Measurements from ENCODE around the gene PCDH15. TPM values are rescaled to one million over a fixed set of nuclear protein-coding genes. Genes with fewer than 3 reads are reported as not detected.

PCDH15 gene
- total and polyA plus RNA-seq, 2 of the 13 experiments (the other 11 are each of a cell fraction or from before 2014, with no cell fraction given) = not detected

- Histone ChIP-seq H3K36me3 (replicated peaks in 1 of 2; ENCODE audit: control insufficient read depth in 1 of 2, insufficient read depth in 2 of 2, low read length in 2 of 2) (no peaks in the 10 kb centered on the region), H3K79me2 (ENCODE audit: insufficient read depth, low read length) (no peaks in the 10 kb centered on the region), H3K27ac (ENCODE audit: extremely low read length, insufficient read depth, low read length) (no peak overlapping the region), H4K20me1 (ENCODE audit: insufficient read depth, low read length) (no peaks in the 10 kb centered on the region), H3K4me1 (ENCODE audit: insufficient read depth, low read length) (no peaks in the 10 kb centered on the region), H3K4me2 (ENCODE audit: low read depth, low read length) (no peak overlapping the region), H3K27me3 (ENCODE audit: control insufficient read depth in 1 of 2, insufficient read depth in 2 of 2, low read length in 2 of 2) (no peaks in the 10 kb centered on the region), H3K9ac (ENCODE audit: insufficient read depth, low read depth, low read length) (no peak overlapping the region), H3K4me3 (replicated peaks in 1 of 3; ENCODE audit: insufficient read depth in 1 of 3, low read depth in 2 of 3, low read length in 3 of 3) (no peak overlapping the region), H2AFZ (ENCODE audit: low read length) (no peak overlapping the region), H3K9me3 (ENCODE audit: low read length) (peaks cover 15% of the 10 kb centered on the region)
- ATAC-seq (no peak), DNase-seq (ENCODE audit: low spot score) (no peak), FAIRE-seq (no peak)
- intact Hi-C loops (cut with micrococcal nuclease; ENCODE audit: unreplicated experiment) (no loop called here), in situ Hi-C loops (cut with HindIII; ENCODE audit: extremely low pct_ligation_motif_present, low pct_unique_long_range_greater_than_20kb) (no loop called here)
- ChIA-PET CTCF (ENCODE audit: low intra/inter-chr PET ratio, low total read pairs) (no interaction called here), POLR2A (no interaction called here)
- 0% methylated on average over 4 of the region's 4 CpGs for WGBS (ENCODE audit: low lambda C conversion rate)
- BruUV-seq (replicated peaks) = no TSS peak
- TF ChIP-seq TARDBP (CRISPR knock-in tag; IDR thresholded peaks at IDR 0.05) (no peak), ZNF660 (CRISPR knock-in tag; IDR thresholded peaks at IDR 0.05; ENCODE audit: borderline replicate concordance, low read depth) (no peak), ZBTB2 (CRISPR knock-in tag; IDR thresholded peaks at IDR 0.05; ENCODE audit: low read depth) (no peak), MTF2 (CRISPR knock-in tag; IDR thresholded peaks at IDR 0.05; ENCODE audit: borderline replicate concordance) (no peak), ZNF543 (CRISPR knock-in tag; IDR thresholded peaks at IDR 0.05) (no peak), ZNF572 (CRISPR knock-in tag; IDR thresholded peaks at IDR 0.05) (no peak), ZMYM4 (CRISPR knock-in tag; IDR thresholded peaks at IDR 0.05) (no peak)
These were observed 566.2 kb downstream of the PCDH15 start for GRCh38 chr10:54234832-54235231.

- in situ Hi-C loops (cut with HindIII; ENCODE audit: extremely low pct_ligation_motif_present, low pct_unique_long_range_greater_than_20kb) (no loop called here), intact Hi-C loops (cut with micrococcal nuclease; ENCODE audit: unreplicated experiment) (no loop called here)
- no peaks in the 10 kb centered on the region for H3K27me3 ChIP-seq (ENCODE audit: control insufficient read depth in 1 of 2, insufficient read depth in 2 of 2, low read length in 2 of 2)
- H3K4me2 ChIP-seq (ENCODE audit: low read depth, low read length) = no peak overlapping the region
- H3K27ac ChIP-seq (ENCODE audit: extremely low read length, insufficient read depth, low read length) = no peak overlapping the region
- H4K20me1 ChIP-seq (ENCODE audit: insufficient read depth, low read length) = no peaks in the 10 kb centered on the region
- H3K9ac ChIP-seq (ENCODE audit: insufficient read depth, low read depth, low read length) = no peak overlapping the region
- ChIA-PET POLR2A (no interaction called here), CTCF (ENCODE audit: low intra/inter-chr PET ratio, low total read pairs) (no interaction called here)
- no peak for FAIRE-seq
- no peaks in the 10 kb centered on the region for H3K9me3 ChIP-seq (ENCODE audit: low read length)
- no peak overlapping the region for H2AFZ ChIP-seq (ENCODE audit: low read length)
- H3K79me2 ChIP-seq (ENCODE audit: insufficient read depth, low read length) = no peaks in the 10 kb centered on the region
- no peak overlapping the region for H3K4me3 ChIP-seq (replicated peaks in 1 of 3; ENCODE audit: insufficient read depth in 1 of 3, low read depth in 2 of 3, low read length in 3 of 3)
- H3K36me3 ChIP-seq (replicated peaks in 1 of 2; ENCODE audit: control insufficient read depth in 1 of 2, insufficient read depth in 2 of 2, low read length in 2 of 2) = no peaks in the 10 kb centered on the region
- 69% methylated on average over 2 of the region's 2 CpGs for WGBS (ENCODE audit: low lambda C conversion rate)
- no peak for ATAC-seq
- BruUV-seq (replicated peaks) = no TSS peak
- no peak for DNase-seq (ENCODE audit: low spot score)
- no peaks in the 10 kb centered on the region for H3K4me1 ChIP-seq (ENCODE audit: insufficient read depth, low read length)
- TF ChIP-seq MZF1 (CRISPR knock-in tag; IDR thresholded peaks at IDR 0.05; ENCODE audit: borderline replicate concordance) = no peak
- TF ChIP-seq SATB2 (CRISPR knock-in tag; IDR thresholded peaks at IDR 0.05) = no peak
- no peak for TF ChIP-seq LBX2 (CRISPR knock-in tag; IDR thresholded peaks at IDR 0.05; ENCODE audit: borderline replicate concordance)
- TF ChIP-seq MNT (IDR thresholded peaks at IDR 0.05) = no peak
- TF ChIP-seq KMT2A (CRISPR knock-in tag; IDR thresholded peaks at IDR 0.05) = no peak
- TF ChIP-seq ZNF260 (CRISPR knock-in tag; IDR thresholded peaks at IDR 0.05; ENCODE audit: borderline replicate concordance, low read depth) = no peak
- no peak for TF ChIP-seq ZNF337 (CRISPR knock-in tag; IDR thresholded peaks at IDR 0.05; ENCODE audit: borderline replicate concordance, low read depth)
- TF ChIP-seq SKIL (CRISPR knock-in tag; IDR thresholded peaks at IDR 0.05; ENCODE audit: borderline replicate concordance) = no peak
These were observed 597.6 kb downstream of the PCDH15 start for GRCh38 chr10:54203401-54203800.

Measured in HepG2 (cell line).